Cardiac muscle cell (in vitro differentiated cells and primary cell): ENCODE data around the gene POLR1F. TPM values are rescaled to one million over a fixed set of nuclear protein-coding genes. Genes with fewer than 3 reads are reported as not detected.
A peak's percentile ranks its signal among the peaks of the same experiment; 100 is the strongest.
"Not testable (repeated sequence)": the region's sequence is repeated elsewhere in the genome, so short reads cannot be mapped to it uniquely, and the experiment has no call there.

ENCODE experiments used
- DNase-seq, 2 donors: peaks; one replicate each; pipeline versions ENCODE4 v3.0.0 to v3.0.0-alpha.2; 2010 to 2017; ENCODE audit warnings: low read depth in 1 of 2, low spot score in 1 of 2
- H3K27ac ChIP-seq: fragments of 200-600 bp; sonication (generic); 2 replicates; pipeline ENCODE4 v1.5.1; 2016
- H3K27me3 ChIP-seq: fragments of 200-600 bp; sonication (generic); 2 replicates; pipeline ENCODE4 v1.6.0; 2016; ENCODE audit warnings: control low read depth
- H3K36me3 ChIP-seq: fragments of 200-600 bp; sonication (generic); 2 replicates; pipeline ENCODE4 v1.5.1; 2016; ENCODE audit warnings: control low read depth
- H3K4me1 ChIP-seq: fragments of 200-600 bp; sonication (generic); 2 replicates; pipeline ENCODE4 v1.8.1; 2017; ENCODE audit warnings: low read depth, mild to moderate bottlenecking, mixed run types
- H3K4me3 ChIP-seq: fragments of 200-600 bp; sonication (generic); 2 replicates; pipeline ENCODE4 v1.5.1; 2016; ENCODE audit warnings: mild to moderate bottlenecking
- H3K9me3 ChIP-seq: fragments of 200-600 bp; sonication (generic); 2 replicates; pipeline ENCODE4 v1.5.1; 2017; ENCODE audit warnings: low read depth, mild to moderate bottlenecking, control low read depth
- CTCF ChIP-seq: IDR thresholded peaks from 2 replicates; pipeline ENCODE4 v1.5.1; 2012; ENCODE audit warnings: low read depth, mild to moderate bottlenecking, low read length
- polyA plus RNA-seq: library from polyadenylated mRNA; unstranded; fragments of >200 nt; fragmentation: Nextera tagmentation; extraction: Ambion mirVana; gene quantifications from 2 replicates; pipeline ENCODE4 v1.2.1, GENCODE V29; 2016
- total RNA-seq: library from RNA; depleted of rRNA; stranded (reverse); fragments of >200 nt; gene quantifications from 2 replicates; pipeline ENCODE4 v1.2.3, GENCODE V29; 2016

POLR1F gene
- total and polyA plus RNA-seq, 2 experiments from 2014 or later, result 9.1 to 14.3 TPM

GRCh38 chr7:19692111-19692828 lies 16.6 kb downstream of the POLR1F start:
- Histone ChIP-seq H3K9me3 (no peaks in the 10 kb centered on the region), H3K4me3 (no peak overlapping the region), H3K27me3 (no peaks in the 10 kb centered on the region), H3K36me3 (no peaks in the 10 kb centered on the region), H3K4me1 (no peaks in the 10 kb centered on the region), H3K27ac (no peak overlapping the region)
- DNase-seq, result no peak
- no peak for TF ChIP-seq CTCF

GRCh38 chr7:19690736-19691135 lies 18.1 kb downstream of the POLR1F start:
- no peaks in the 10 kb centered on the region for H3K9me3 ChIP-seq
- no peak overlapping the region for H3K27ac ChIP-seq
- no peak for DNase-seq
- H3K36me3 ChIP-seq, result no peaks in the 10 kb centered on the region
- TF ChIP-seq CTCF, result no peak
- H3K4me3 ChIP-seq, result no peak overlapping the region
- no peaks in the 10 kb centered on the region for H3K4me1 ChIP-seq
- H3K27me3 ChIP-seq, result no peaks in the 10 kb centered on the region

- H3K4me1 ChIP-seq, H3K9me3 ChIP-seq, H3K36me3 ChIP-seq, H3K4me3 ChIP-seq, H3K27ac ChIP-seq, DNase-seq, H3K27me3 ChIP-seq: not testable (repeated sequence)
Measured at GRCh38 chr7:19689130-19689529, 19.7 kb downstream of the POLR1F start.

- Histone ChIP-seq H3K27me3 (no peaks in the 10 kb centered on the region), H3K4me3 (no peak overlapping the region), H3K4me1 (no peaks in the 10 kb centered on the region), H3K27ac (no peak overlapping the region), H3K36me3 (no peaks in the 10 kb centered on the region), H3K9me3 (no peaks in the 10 kb centered on the region)
- no peak for TF ChIP-seq CTCF
- no peak for DNase-seq
Measured at GRCh38 chr7:19681596-19681995, 27.2 kb downstream of the POLR1F start.

GRCh38 chr7:19677180-19677579 lies 31.7 kb downstream of the POLR1F start:
- Histone ChIP-seq H3K36me3 (no peaks in the 10 kb centered on the region), H3K4me3 (no peak overlapping the region), H3K27me3 (no peaks in the 10 kb centered on the region), H3K4me1 (no peaks in the 10 kb centered on the region), H3K9me3 (no peaks in the 10 kb centered on the region), H3K27ac (no peak overlapping the region)
- DNase-seq, result peak in 1 of 2 donors; percentile 73
- TF ChIP-seq CTCF, result no peak

- no peak for DNase-seq
- Histone ChIP-seq H3K9me3 (no peaks in the 10 kb centered on the region), H3K27ac (no peak overlapping the region), H3K4me1 (no peaks in the 10 kb centered on the region), H3K36me3 (no peaks in the 10 kb centered on the region), H3K4me3 (no peak overlapping the region), H3K27me3 (no peaks in the 10 kb centered on the region)
- no peak for TF ChIP-seq CTCF
Measured at GRCh38 chr7:19675816-19676215, 33.0 kb downstream of the POLR1F start.
